B cell (primary cell): Measurements from ENCODE around the gene TRIM28. TPM values are rescaled to one million over a fixed set of nuclear protein-coding genes. Genes with fewer than 3 reads are reported as not detected.

Source experiments
- ATAC-seq: fragments of 200-7000 bp; cut with Tn5 transposase; one replicate; pipeline ENCODE4 v1.10.0; 2021; ENCODE audit warnings: low read depth, mild to moderate bottlenecking, moderate number of reproducible peaks, moderate library complexity
- CTCF ChIA-PET: fragments of 350-600 bp; sonication (Branson Sonifier 250); formaldehyde crosslinking; loops from one replicate; lab custom pipeline; 2021; ENCODE audit warnings: antibody characterized with exemption, inconsistent platforms; lab: Charles Lee
- POLR2A ChIA-PET: fragments of 350-600 bp; sonication (Branson Sonifier 250); formaldehyde crosslinking; loops from one replicate; lab custom pipeline; 2021; ENCODE audit warnings: antibody characterized with exemption; lab: Charles Lee
- DNase-seq: peaks from one replicate; pipeline ENCODE4 v3.0.0; 2013
- H2AFZ ChIP-seq: 2 replicates; pipeline ENCODE4 v1.6.1; 2012; ENCODE audit warnings: mild to moderate bottlenecking, low read depth, low read length; ENCODE audit not compliant: insufficient read depth, poor library complexity, severe bottlenecking
- H3K27ac ChIP-seq, 2 donors: 1 replicate in 1 of 2; 2 replicates in 1 of 2; pipeline ENCODE4 v1.5.1; 2012 to 2013; ENCODE audit warnings: low read length in 2 of 2, mild to moderate bottlenecking in 2 of 2, moderate library complexity in 1 of 2
- H3K27me3 ChIP-seq, 4 experiments: fragments of 200-600 bp in 1 of 4; sonication (generic) in 1 of 4; replicated peaks in 1 of 4; 1 replicate in 2 of 4; 2 replicates in 2 of 4; pipeline versions ENCODE4 v1.6.1 to v1.7.0; 2013 to 2016; ENCODE audit warnings: low read length in 3 of 4, mild to moderate bottlenecking in 2 of 4, mixed read lengths in 1 of 4, moderate library complexity in 1 of 4; ENCODE audit not compliant: insufficient read depth in 4 of 4, control insufficient read depth in 3 of 4; ENCODE audit errors: control extremely low read depth in 1 of 4
- H3K36me3 ChIP-seq, 2 experiments: replicated peaks in 1 of 2; 1 replicate in 1 of 2; 2 replicates in 1 of 2; pipeline versions ENCODE4 v1.6.1 to v1.7.1; 2013; ENCODE audit warnings: low read length in 1 of 2; ENCODE audit not compliant: insufficient read depth in 2 of 2, control insufficient read depth in 1 of 2; ENCODE audit errors: control extremely low read depth in 1 of 2, extremely low read depth in 1 of 2
- H3K4me1 ChIP-seq, 2 donors: fragments of 200-600 bp in 1 of 2; sonication (generic) in 1 of 2; 1 replicate in 1 of 2; 2 replicates in 1 of 2; pipeline versions ENCODE4 v1.5.1 to v1.6.1; 2013 to 2017; ENCODE audit warnings: low read length in 2 of 2; ENCODE audit not compliant: control insufficient read depth in 2 of 2, insufficient read depth in 2 of 2
- H3K4me2 ChIP-seq: replicated peaks from 2 replicates; pipeline ENCODE3; 2012; ENCODE audit warnings: mild to moderate bottlenecking, low read depth, low read length; ENCODE audit not compliant: poor library complexity, severe bottlenecking
- H3K4me3 ChIP-seq, 5 experiments: fragments of 200-600 bp in 1 of 5; sonication (generic) in 1 of 5; 1 replicate in 3 of 5; 2 replicates in 2 of 5; pipeline versions ENCODE4 v1.5.1 to v1.7.0; 2011 to 2016; ENCODE audit warnings: low read length in 4 of 5, mild to moderate bottlenecking in 4 of 5, low read depth in 2 of 5, control low read depth in 1 of 5, moderate library complexity in 1 of 5; ENCODE audit not compliant: insufficient read depth in 1 of 5; ENCODE audit errors: control extremely low read depth in 1 of 5, extremely low read depth in 1 of 5
- H3K79me2 ChIP-seq: fragments of 200-600 bp; sonication (generic); one replicate; pipeline ENCODE4 v1.6.0; 2016; ENCODE audit warnings: low read length; ENCODE audit not compliant: control insufficient read depth, insufficient read depth
- H3K9ac ChIP-seq: fragments of 200-600 bp; sonication (generic); 2 replicates; pipeline ENCODE4 v1.6.1; 2017; ENCODE audit warnings: mild to moderate bottlenecking, low read length, moderate library complexity
- H3K9me3 ChIP-seq, 3 donors: one replicate each; pipeline versions ENCODE4 v1.6.1 to v1.7.1; 2013; ENCODE audit warnings: low read length in 2 of 3; ENCODE audit not compliant: control insufficient read depth in 2 of 3, insufficient read depth in 1 of 3; ENCODE audit errors: control extremely low read depth in 1 of 3
- H4K20me1 ChIP-seq: 2 replicates; pipeline ENCODE4 v1.6.0; 2012; ENCODE audit warnings: mild to moderate bottlenecking, low read length; ENCODE audit not compliant: insufficient read depth, control insufficient read depth, poor library complexity, severe bottlenecking
- H3K27ac Mint-ChIP-seq: one replicate; pipeline ENCODE4 v1.8.0; 2021; ENCODE audit warnings: mixed read lengths
- H3K27me3 Mint-ChIP-seq: one replicate; pipeline ENCODE4 v1.8.0; 2021; ENCODE audit warnings: mixed read lengths
- H3K4me1 Mint-ChIP-seq: one replicate; pipeline ENCODE4 v1.8.0; 2021; ENCODE audit warnings: mixed read lengths
- H3K4me3 Mint-ChIP-seq: one replicate; pipeline ENCODE4 v1.8.0; 2021; ENCODE audit warnings: mixed read lengths
- H3K9me3 Mint-ChIP-seq: one replicate; pipeline ENCODE4 v1.8.0; 2022; ENCODE audit warnings: mixed read lengths; ENCODE audit not compliant: insufficient read depth
- EZH2 ChIP-seq: IDR thresholded peaks from 2 replicates; pipeline ENCODE4 v1.6.1; 2012; ENCODE audit warnings: borderline replicate concordance, low read depth, mild to moderate bottlenecking, moderate library complexity, low read length; ENCODE audit not compliant: insufficient read depth, poor library complexity, severe bottlenecking
- WGBS: methylation state at CpG from one replicate; pipeline ENCODE4 v1.1.5; 2013; ENCODE audit warnings: missing lambda C conversion rate; ENCODE audit not compliant: insufficient coverage; 5-methylcytosine and 5-hydroxymethylcytosine counted together
- intact Hi-C: fragments of 100-400 bp; cut with micrococcal nuclease; formaldehyde crosslinking; loops from one replicate; pipeline ENCODE4 v1.10.0; 2022
- polyA plus RNA-seq: library from polyadenylated mRNA; depleted of rRNA; stranded (reverse); fragments of >200 nt; gene quantifications from 2 replicates; pipeline ENCODE4 v1.2.3, GENCODE V29; 2012
- total RNA-seq, 2 donors: library from RNA; stranded (reverse); fragments of 120-200 nt in 1 of 2; gene quantifications; 1 replicate in 1 of 2; 2 replicates in 1 of 2; pipeline versions ENCODE4 v1.2.3 to v1.2.4, GENCODE V29; 2013 to 2022
- TF ChIP-seq, protein P1 (sequence below): fragments of 200-600 bp; IDR thresholded peaks from one replicate; pipeline ENCODE4 v1.8.0; 2022; ENCODE audit warnings: antibody characterized with exemption, mild to moderate bottlenecking

TRIM28 gene
- total and polyA plus RNA-seq, 2 donors (not counting 1 experiment from before 2014, with no cell fraction given), result 370 to 569 TPM

DNA sequence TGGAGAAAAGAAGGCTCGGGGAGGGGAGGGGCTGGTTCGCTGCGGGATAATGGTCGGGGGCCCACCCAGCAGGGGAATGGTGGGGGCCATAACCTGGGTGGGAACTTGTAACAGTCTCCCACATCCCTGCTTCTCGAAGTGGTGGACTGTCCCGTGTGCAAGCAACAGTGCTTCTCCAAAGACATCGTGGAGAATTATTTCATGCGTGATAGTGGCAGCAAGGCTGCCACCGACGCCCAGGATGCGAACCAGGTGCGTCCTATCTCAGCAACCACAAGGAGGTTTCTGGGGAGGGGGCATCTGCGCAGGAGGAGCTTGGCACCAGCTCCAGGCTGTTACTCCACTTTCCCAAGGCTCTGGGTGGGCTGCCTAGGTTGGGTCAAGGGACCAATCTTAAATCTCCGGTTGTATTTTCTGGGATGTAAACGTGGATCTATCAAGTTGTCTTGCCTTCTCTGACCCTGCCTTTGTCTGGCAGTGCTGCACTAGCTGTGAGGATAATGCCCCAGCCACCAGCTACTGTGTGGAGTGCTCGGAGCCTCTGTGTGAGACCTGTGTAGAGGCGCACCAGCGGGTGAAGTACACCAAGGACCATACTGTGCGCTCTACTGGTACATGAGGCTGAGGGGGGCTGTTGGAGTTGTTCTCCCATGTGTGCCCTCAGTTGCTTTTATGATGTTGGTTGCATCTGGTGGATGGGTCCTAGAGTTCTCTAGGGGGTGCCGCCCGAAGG, 1.6 kb downstream of the TRIM28 start:
- Histone ChIP-seq H2AFZ (no peak overlapping the region), H3K4me2 (peak overlapping the region; percentile 96), H3K27me3 (peaks cover 0 to 7% (median 0%) of the 10 kb centered on the region in 4 experiments), H3K4me3 (peak overlapping the region; percentile 64 to 86 (median 70)), H3K36me3 (peaks cover 0 to 49% of the 10 kb centered on the region in 2 experiments), H3K9ac (peak overlapping the region; percentile 71), H3K4me1 (peaks cover 17 to 31% of the 10 kb centered on the region in 2 donors), H3K9me3 (no peaks in the 10 kb centered on the region), H3K27ac (peak overlapping the region in 1 of 2 donors; percentile 52), H3K79me2 (peaks cover 49% of the 10 kb centered on the region), H4K20me1 (peaks cover 58% of the 10 kb centered on the region)
- ChIA-PET POLR2A (interaction anchor here (0.5 to 3.4 kb wide), 3 partner anchors 9 to 40 kb away, joined by 3 to 30 read pairs (median 29); partner anchors contain the start of genes CHMP2A and ZBTB45), CTCF (interaction anchor here (0.8 to 3.1 kb wide), 3 partner anchors 9 to 25 kb away, joined by 3 to 24 read pairs (median 13); partner anchors contain the start of genes CHMP2A and ZBTB45)
- WGBS, result 10% methylated on average over 21 of the region's 21 CpGs
- H3K9me3 Mint-ChIP-seq, result no peaks in the 10 kb centered on the region
- no peak for ATAC-seq
- intact Hi-C loops, result loop anchor here (2.0 kb wide), 1 partner anchor 79 kb away; the partner anchor contains the start of gene ZNF324
- peaks cover 27% of the 10 kb centered on the region for H3K4me1 Mint-ChIP-seq
- peak overlapping the region; percentile 92 for H3K4me3 Mint-ChIP-seq
- DNase-seq, result no peak
- peaks cover 8% of the 10 kb centered on the region for H3K27me3 Mint-ChIP-seq
- H3K27ac Mint-ChIP-seq, result peak overlapping the region; percentile 90
- TF ChIP-seq, protein P1, sequence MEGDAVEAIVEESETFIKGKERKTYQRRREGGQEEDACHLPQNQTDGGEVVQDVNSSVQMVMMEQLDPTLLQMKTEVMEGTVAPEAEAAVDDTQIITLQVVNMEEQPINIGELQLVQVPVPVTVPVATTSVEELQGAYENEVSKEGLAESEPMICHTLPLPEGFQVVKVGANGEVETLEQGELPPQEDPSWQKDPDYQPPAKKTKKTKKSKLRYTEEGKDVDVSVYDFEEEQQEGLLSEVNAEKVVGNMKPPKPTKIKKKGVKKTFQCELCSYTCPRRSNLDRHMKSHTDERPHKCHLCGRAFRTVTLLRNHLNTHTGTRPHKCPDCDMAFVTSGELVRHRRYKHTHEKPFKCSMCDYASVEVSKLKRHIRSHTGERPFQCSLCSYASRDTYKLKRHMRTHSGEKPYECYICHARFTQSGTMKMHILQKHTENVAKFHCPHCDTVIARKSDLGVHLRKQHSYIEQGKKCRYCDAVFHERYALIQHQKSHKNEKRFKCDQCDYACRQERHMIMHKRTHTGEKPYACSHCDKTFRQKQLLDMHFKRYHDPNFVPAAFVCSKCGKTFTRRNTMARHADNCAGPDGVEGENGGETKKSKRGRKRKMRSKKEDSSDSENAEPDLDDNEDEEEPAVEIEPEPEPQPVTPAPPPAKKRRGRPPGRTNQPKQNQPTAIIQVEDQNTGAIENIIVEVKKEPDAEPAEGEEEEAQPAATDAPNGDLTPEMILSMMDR, result no peak
- no peak for TF ChIP-seq EZH2
